Ramos (cell line): ENCODE data around the gene TIMM9.
"Not testable (repeated sequence)": the region's sequence is repeated elsewhere in the genome, so short reads cannot be mapped to it uniquely, and the experiment has no call there.

Source experiments
- in situ Hi-C: fragments of 300-500 bp; cut with MboI; formaldehyde crosslinking; loops from one replicate; pipeline ENCODE4 v1.14.3; 2022; ENCODE audit warnings: low sequenced_read_pairs; ENCODE audit not compliant: unreplicated experiment

TIMM9 gene

GRCh38 chr14:58401587-58401986 is 25.7 kb downstream of the TIMM9 start:
- in situ Hi-C loops = no loop called here

- in situ Hi-C loops = no loop called here
These were observed 28.4 kb downstream of the TIMM9 start for GRCh38 chr14:58398895-58399294.

GRCh38 chr14:58398495-58398894 is 28.8 kb downstream of the TIMM9 start:
- in situ Hi-C loops = no loop called here

- in situ Hi-C loops = no loop called here
These were observed 30.2 kb downstream of the TIMM9 start for GRCh38 chr14:58397156-58397555.

- in situ Hi-C loops = no loop called here
These were observed 31.2 kb downstream of the TIMM9 start, which contains the start of gene TOMM20L for GRCh38 chr14:58395812-58396788. TOMM20L (plus strand) TSS chr14:58395930; CDS start chr14:58395958, 28 bp downstream.

- in situ Hi-C loops = no loop called here
These were observed 31.8 kb downstream of the TIMM9 start for GRCh38 chr14:58395562-58395811.

- in situ Hi-C loops = no loop called here
These were observed 36.5 kb downstream of the TIMM9 start for GRCh38 chr14:58390830-58391229.

- in situ Hi-C loops = no loop called here
These were observed 50.5 kb downstream of the TIMM9 start for GRCh38 chr14:58376791-58377190.

GRCh38 chr14:58368956-58369355 is 58.4 kb downstream of the TIMM9 start:
- in situ Hi-C loops = no loop called here

- in situ Hi-C loops = no loop called here
These were observed 60.0 kb downstream of the TIMM9 start for GRCh38 chr14:58367296-58367695.

- in situ Hi-C loops = no loop called here
These were observed 63.0 kb downstream of the TIMM9 start for GRCh38 chr14:58364316-58364715.

- in situ Hi-C loops = no loop called here
These were observed 64.4 kb downstream of the TIMM9 start for GRCh38 chr14:58362798-58363412.

- in situ Hi-C loops = not testable (repeated sequence)
These were observed 65.1 kb downstream of the TIMM9 start for GRCh38 chr14:58362272-58362671.
